Skin epidermis (tissue), 12 donors: Measurements from ENCODE around the gene SPAG5.
A peak's percentile ranks its signal among the peaks of the same experiment; 100 is the strongest.
"Not testable (repeated sequence)": the region's sequence is repeated elsewhere in the genome, so short reads cannot be mapped to it uniquely, and the experiment has no call there.

Experiments used
- H3K27ac ChIP-seq, 21 experiments: fragments of 200-600 bp; sonication (generic) in 11 of 21; one replicate each; pipeline ENCODE4 v1.5.0; 2020; ENCODE audit warnings: mild to moderate bottlenecking in 3 of 21, inconsistent platforms in 2 of 21, moderate library complexity in 2 of 21
- H3K4me3 ChIP-seq, 7 experiments: fragments of 200-600 bp; sonication (generic) in 2 of 7; one replicate each; pipeline ENCODE4 v1.5.0; 2020; ENCODE audit warnings: inconsistent platforms in 2 of 7, mild to moderate bottlenecking in 2 of 7, moderate library complexity in 1 of 7

Gene SPAG5

GRCh38 chr17:28612936-28613872, 14.4 kb upstream of the SPAG5 start:
- Histone ChIP-seq H3K27ac (peak overlapping the region in 1 of 21 experiments; percentile 12), H3K4me3 (no peak overlapping the region)

GRCh38 chr17:28612531-28612930, 13.7 kb upstream of the SPAG5 start:
- Histone ChIP-seq H3K27ac (peak overlapping the region in 2 of 21 experiments; percentile 3 to 14), H3K4me3 (no peak overlapping the region)

GRCh38 chr17:28610376-28610775, 11.6 kb upstream of the SPAG5 start:
- no peak overlapping the region for H3K4me3 ChIP-seq

DNA sequence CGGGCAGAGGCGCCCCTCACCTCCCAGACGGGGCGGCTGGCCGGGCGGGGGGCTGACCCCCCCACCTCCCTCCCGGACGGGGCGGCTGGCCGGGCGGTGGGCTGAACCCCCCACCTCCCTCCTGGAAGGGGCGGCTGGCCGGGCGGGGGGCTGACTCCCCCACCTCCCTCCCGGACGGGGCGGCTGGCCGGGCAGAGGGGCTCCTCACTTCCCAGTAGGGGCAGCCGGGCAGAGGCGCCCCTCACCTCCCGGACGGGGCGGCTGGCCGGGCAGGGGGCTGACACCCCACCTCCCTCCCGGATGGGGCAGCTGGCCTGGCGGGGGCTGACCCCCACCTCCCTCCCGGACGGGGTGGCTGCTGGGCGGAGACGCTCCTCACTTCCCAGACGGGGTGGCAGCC, 5.2 kb upstream of the SPAG5 start:
- H3K4me3 ChIP-seq, H3K27ac ChIP-seq: not testable (repeated sequence)

More at GRCh38 chr17:28610376-28610775, 11.6 kb upstream of the SPAG5 start:
- H3K27ac ChIP-seq, result no peak overlapping the region

- Histone ChIP-seq H3K4me3 (peak overlapping the region; percentile 48 to 70 (median 55)), H3K27ac (peak overlapping the region in 20 of 21 experiments; percentile 74 to 98 (median 88))
Measured at GRCh38 chr17:28599311-28600184, 723 bp upstream of the SPAG5 start.

DNA sequence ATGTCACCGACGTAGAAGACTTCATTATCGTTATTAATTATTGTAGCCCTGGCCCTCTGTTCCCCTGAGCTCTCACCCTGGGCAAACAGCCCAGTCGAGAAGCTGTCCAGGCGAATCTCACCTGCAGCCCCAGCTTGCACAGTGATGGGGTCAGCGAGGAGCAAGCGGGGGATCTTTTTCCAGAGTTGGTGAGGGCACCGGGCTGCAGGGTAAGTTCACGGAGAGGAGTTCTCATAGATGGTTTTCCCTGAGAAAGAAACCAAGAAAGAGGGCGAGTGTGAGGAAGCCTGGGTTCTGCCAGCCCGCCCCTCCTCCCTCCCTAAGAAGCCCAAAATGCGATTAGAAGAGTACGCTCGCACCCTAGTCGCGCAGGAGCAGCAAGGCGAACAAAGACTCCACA, 436 bp downstream of the SPAG5 start:
- Histone ChIP-seq H3K27ac (peak overlapping the region in 13 of 21 experiments; percentile 44 to 98 (median 89)), H3K4me3 (peak overlapping the region; percentile 48 to 70 (median 55))

DNA sequence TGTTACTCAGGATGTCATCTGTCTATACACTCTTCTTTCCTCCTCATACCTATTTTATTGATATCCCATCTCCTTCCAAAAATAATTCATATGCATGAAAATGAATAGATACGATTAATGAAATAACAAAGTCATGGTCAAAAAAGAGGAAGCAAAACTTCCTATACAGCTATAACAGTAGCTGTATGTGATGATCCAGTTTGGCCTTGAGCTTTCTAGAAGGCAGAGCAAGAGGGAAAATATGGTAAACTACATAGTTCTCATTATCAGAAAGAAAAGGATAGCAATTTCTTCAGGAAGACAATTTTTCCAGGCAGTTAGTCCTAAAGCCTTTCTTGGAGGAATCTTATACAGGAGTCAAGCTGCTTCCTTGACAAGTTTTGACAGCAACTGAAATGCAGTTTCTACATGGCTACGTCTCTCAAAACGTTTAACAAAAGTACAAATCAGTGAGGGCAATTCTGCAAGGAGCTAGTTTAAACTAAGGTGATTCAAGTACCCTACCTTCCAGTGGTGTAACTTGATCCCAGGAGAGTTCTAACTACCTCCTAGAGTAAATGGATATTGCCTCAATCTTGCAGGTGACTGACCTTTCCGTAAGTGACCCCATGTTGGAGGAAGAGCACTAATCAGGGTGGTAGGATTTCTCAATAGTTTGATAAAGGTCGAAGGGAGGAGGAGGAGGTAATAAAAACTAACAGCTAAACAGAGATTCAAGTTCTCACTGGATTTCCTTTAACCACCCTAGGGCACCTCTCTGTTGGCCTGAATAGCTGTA, 1.0 kb downstream of the SPAG5 start:
- peak overlapping the region; percentile 48 to 70 (median 55) for H3K4me3 ChIP-seq
- H3K27ac ChIP-seq, result peak overlapping the region in 1 of 21 experiments; percentile 88

DNA sequence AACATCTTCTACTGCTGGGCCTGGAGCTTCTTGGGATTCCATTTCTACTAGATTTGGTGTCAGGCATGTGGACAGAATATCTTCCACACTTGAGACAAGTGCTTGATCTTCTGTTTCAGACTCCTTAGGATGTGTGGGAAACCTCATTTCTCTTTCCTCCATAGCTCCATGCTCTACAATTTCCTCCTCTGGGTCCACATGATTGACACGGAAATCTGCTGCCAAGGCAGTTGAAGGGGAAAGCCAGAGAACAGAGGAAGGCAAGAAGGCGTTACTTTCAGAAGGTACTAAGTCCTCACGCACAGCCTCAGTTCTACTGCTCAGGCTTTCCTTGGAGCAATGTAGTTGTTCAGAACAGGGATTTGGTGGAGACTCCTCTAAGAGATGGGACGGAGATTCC, 6.6 kb downstream of the SPAG5 start:
- Histone ChIP-seq H3K27ac (no peak overlapping the region), H3K4me3 (no peak overlapping the region)

GRCh38 chr17:28585851-28586250, 13.0 kb downstream of the SPAG5 start:
- Histone ChIP-seq H3K27ac (no peak overlapping the region), H3K4me3 (no peak overlapping the region)

GRCh38 chr17:28584434-28584833, 14.4 kb downstream of the SPAG5 start:
- H3K27ac ChIP-seq, result no peak overlapping the region
- H3K4me3 ChIP-seq, result no peak overlapping the region

GRCh38 chr17:28582513-28582912, 16.3 kb downstream of the SPAG5 start:
- Histone ChIP-seq H3K27ac (no peak overlapping the region), H3K4me3 (no peak overlapping the region)

- H3K27ac ChIP-seq, result no peak overlapping the region
- no peak overlapping the region for H3K4me3 ChIP-seq
Measured at GRCh38 chr17:28580959-28581358, 17.9 kb downstream of the SPAG5 start.

GRCh38 chr17:28579526-28579925, 19.3 kb downstream of the SPAG5 start:
- Histone ChIP-seq H3K4me3 (no peak overlapping the region), H3K27ac (no peak overlapping the region)

- Histone ChIP-seq H3K4me3 (no peak overlapping the region), H3K27ac (no peak overlapping the region)
Measured at GRCh38 chr17:28578246-28579195, 20.3 kb downstream of the SPAG5 start.

- peak overlapping the region in 3 of 21 experiments; percentile 6 to 52 (median 43) for H3K27ac ChIP-seq
- H3K4me3 ChIP-seq, result no peak overlapping the region
Measured at GRCh38 chr17:28577466-28577824, 21.4 kb downstream of the SPAG5 start.

GRCh38 chr17:28576758-28577465, 21.9 kb downstream of the SPAG5 start, which contains the start of gene ALDOC:
TSS of gene ALDOC (minus strand) at chr17:28576895. CDS start at chr17:28575532, 1,363 bp downstream.
- Histone ChIP-seq H3K27ac (peak within 1 kb of the TSS in 4 of 21 experiments; percentile 6 to 52 (median 38)), H3K4me3 (peak within 1 kb of the TSS in 6 of 7 experiments; percentile 1 to 27 (median 10))

DNA sequence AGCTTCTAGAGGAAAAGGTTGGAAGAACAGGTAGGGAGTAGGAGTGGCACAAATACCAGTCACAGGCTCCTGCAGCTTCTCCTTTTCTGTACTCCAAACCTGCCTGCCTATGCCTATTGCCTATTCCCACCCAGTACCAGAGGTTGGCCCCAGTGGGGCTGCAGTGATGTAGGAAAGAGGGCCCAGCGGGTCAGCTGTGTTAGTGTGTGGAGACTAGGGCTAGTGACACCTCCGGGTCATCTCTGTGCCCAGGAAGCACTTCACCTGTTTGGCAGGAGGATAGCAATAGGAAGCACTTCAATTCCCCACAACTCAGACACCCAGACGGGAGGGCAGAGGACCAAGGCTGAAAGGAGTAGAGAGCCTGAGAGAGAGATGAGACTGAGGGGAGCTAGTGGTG, 22.8 kb downstream of the SPAG5 start:
- H3K4me3 ChIP-seq, H3K27ac ChIP-seq: not testable (repeated sequence)
